GM12864 (cell line): Measurements from ENCODE around the gene ZSWIM3.

ENCODE experiments used
- DNase-seq: peaks from one replicate; pipeline ENCODE4 v3.0.0-alpha.2; 2011; ENCODE audit warnings: low read depth
- H3K4me3 ChIP-seq: 2 replicates; pipeline ENCODE4 v1.5.1; 2011; ENCODE audit warnings: mild to moderate bottlenecking, low read depth, low read length, control low read depth
- CTCF ChIP-seq: IDR thresholded peaks from 2 replicates; pipeline ENCODE4 v1.5.1; 2011; ENCODE audit warnings: low read depth, mild to moderate bottlenecking, moderate library complexity, low read length, control low read depth, inconsistent platforms; ENCODE audit errors: missing control alignments

ZSWIM3 gene

DNA sequence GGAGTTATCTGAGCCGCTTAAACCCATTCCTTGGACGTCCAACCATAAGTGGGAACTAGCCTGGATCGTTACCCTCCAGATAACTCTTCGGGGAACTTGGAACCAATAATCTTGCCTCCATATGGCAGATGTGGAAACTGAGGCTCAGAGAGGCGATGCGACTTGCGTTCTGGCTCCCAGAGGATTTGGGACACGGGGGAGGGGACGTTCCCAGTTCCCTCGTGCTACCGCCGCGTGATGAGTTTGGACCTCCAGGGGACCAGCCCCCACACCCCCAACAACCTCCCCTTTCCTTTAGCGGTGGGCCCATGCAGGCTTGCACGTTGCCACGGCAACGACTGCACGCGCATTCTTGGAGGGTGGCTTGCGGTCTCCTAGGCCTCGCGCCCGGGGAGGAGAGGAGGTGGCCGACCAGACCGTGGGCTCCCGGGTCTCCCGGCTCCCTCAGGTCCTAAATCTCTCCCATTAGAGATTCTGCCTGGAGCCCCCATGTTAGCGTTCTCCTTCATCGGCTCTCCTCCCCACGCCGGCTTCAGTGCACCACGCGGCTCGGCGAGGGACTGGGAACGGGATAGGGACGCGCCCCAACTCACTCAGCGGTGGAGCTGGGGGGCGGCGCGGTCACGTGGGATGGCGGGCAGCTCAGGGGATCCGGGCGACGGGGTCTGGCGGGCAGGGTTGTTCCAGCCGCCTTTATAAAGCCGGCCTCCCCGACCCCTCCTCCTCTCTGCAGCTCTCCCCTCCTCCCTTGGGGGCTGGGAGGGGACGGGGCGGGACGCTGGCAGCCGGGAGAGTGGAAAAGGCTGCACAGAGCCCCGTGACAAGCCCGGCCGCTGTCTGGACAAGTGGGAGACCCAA lies 54.3 kb downstream of the ZSWIM3 start, which contains the start of gene PLTP:
Gene PLTP (minus strand): TSS at position 670 of the 858 bp plus-strand sequence. CDS start 703 bp downstream, outside the sequence.
- no peak for TF ChIP-seq CTCF
- peak within 1 kb of the TSS; percentile 45 for H3K4me3 ChIP-seq
- DNase-seq, result no peak

DNA sequence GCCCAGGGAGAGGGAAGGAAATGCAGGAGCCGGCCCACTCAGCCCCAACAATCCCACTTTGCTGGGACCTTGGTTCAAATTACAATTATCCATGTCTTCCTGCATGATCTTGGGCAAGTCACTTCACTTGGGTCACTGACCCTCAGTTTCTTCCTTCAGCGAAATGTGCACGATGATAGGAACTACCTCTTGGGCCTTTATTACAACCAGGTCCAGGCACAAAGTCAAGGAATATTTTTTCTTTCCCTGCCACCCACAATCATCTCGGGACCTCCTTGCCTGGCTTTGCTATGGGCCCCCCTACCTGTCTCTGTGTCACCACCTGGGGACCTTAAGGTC lies 54.9 kb downstream of the ZSWIM3 start:
- peak overlapping the region; percentile 45 for H3K4me3 ChIP-seq
- no peak for DNase-seq
- no peak for TF ChIP-seq CTCF

GRCh38 chr20:45913116-45913515 lies 55.7 kb downstream of the ZSWIM3 start:
- no peak overlapping the region for H3K4me3 ChIP-seq
- DNase-seq, result no peak
- TF ChIP-seq CTCF, result no peak

GRCh38 chr20:45917790-45918141 lies 60.4 kb downstream of the ZSWIM3 start:
- no peak for TF ChIP-seq CTCF
- DNase-seq, result no peak
- no peak overlapping the region for H3K4me3 ChIP-seq

DNA sequence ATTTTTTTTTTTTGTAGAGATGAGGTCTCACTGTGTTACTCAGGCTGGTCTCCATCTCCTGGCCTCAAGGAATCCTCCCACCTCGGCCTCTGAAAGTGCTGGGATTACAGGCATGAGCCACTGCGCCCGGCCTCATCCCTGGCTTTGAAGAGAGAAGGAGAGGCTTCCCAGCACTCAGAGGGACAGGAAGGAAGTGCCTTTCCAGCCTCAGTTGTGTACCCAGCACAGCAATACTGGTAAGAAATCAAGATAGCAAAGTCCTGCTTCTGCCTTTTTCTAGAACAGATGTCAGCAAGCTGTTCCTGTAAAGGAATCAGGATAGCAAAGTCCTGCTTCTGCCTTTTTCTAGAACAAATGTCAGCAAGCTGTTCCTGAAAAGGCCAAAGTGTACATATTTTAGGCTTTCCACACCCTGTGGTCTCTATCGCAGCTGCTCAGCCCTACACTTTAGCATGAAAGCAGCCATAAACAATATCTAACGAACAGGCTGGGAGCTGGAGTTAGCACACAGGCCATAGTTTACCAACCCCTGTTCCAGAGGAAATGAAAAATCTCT lies 60.8 kb downstream of the ZSWIM3 start:
- no peak overlapping the region for H3K4me3 ChIP-seq
- no peak for DNase-seq
- no peak for TF ChIP-seq CTCF

DNA sequence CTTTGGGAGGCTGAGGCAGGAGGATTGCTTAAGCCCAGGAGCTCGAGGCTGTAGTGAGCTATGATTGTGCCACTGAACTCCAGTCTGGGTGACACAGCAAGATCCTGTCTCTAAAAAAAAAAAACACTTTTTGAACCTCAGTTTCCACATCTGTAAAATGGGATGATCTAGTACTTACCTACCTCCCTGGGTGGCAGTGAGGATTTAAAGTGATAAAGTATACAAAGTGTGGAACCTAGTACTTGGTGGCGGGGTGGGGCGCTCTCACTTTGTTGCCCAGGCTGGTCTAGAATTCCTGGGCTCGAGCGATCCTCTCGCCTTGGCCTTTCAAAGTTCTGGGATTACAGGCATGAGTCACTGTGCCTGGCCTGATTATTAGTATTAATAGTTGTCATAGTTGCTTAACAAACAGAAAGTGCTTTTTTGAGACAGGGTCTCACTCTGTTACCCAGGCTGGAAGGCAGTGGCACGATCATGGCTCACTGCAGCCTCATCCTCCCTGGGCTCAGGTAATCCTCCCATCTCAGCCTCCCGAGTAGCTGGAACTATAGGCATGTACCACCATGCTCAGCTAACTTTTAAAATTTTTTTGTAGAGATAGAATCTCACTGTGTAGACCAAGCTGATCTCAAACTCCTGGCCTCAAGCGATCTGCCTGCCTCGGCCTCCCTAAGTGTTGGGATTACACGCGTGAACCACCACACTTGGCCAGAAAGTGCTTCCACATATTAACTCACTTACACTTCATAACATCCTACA lies 61.5 kb downstream of the ZSWIM3 start:
- H3K4me3 ChIP-seq, result no peak overlapping the region
- no peak for DNase-seq
- TF ChIP-seq CTCF, result no peak
